ENCODE measurements around the gene PPP1R13B.
"Not testable (repeated sequence)": the region's sequence is repeated elsewhere in the genome, so short reads cannot be mapped to it uniquely, and the experiment has no call there.

PPP1R13B gene

DNA sequence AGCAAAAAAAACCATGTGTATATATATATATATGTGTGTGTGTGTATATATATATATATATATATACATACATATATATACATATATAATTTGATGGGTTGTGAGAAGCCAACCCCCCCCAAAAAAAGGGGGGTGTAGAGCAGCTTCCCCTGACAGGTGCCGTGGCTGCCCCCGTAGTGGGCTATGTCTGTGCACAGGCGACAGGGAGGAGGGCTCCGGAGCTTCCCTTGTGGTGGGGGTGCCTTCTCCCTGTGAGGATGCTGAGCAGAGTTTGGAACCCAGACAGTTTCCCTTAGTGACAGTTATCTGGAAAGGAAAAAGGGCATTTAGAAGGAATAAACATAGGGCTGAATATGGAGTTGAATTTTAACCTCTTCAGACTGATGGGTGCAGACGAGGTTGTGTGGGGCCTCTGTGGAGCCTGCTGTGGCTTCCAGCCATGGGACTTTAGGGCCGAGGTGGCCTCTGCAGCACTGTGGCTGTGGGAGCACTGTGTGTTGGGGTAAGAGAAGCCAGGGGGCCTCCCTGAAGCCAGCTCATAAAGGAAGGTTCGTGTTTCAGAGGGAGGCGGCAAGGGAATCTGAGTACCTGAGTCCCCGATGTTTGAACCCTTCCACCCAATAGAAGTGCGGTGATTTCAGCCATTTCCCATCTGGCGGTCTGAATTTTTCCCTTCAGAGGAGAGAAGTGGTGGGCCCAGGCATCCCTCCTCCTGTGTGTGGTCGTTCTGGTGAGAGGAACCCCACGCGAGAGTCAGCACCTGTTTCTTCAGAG lies 151.9 kb downstream of the PPP1R13B start:
- DNase-seq, result no peak

GRCh38 chr14:103694572-103695026 lies 152.8 kb downstream of the PPP1R13B start:
- no peak for DNase-seq

DNA sequence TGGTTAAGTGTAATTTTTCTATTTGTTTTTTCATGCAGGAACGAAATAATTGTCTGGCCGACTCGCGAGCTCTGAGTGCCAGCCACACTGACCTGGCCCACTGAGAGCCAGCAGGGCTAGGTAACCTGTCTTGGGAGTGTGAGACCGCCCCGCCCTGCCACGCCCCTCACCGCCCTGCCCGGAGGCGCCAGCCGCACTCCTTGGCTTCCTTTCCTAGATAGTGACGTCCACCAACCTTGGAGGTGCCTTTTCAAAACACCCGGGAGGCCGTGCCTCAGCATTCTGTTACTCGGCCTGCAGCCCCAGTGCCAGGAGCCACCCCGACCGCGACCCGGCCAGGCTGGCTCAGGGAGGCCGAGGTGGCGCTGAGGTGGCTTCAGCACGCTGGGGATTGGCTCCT lies 153.9 kb downstream of the PPP1R13B start:
- DNase-seq, result no peak

DNA sequence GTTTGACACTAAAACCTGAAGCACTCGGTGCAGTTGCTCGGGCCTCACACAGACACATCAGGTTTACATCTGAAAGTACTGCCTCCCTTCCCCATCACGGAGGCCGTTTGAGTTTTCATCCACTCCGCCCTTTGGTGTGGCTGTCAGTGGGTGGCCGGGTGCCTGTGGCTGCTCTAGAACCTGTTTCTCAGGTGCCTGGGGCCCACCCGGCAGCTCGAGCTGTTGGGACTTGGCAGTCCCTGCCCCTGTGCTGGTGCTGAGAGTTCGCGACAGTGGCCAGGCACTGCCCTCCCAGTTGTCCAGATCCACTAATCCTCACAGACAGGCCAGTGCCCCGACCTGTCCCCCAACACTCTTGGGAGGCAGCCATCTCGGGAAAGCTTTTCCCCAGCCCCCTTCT lies 154.5 kb downstream of the PPP1R13B start:
- no peak for DNase-seq

DNA sequence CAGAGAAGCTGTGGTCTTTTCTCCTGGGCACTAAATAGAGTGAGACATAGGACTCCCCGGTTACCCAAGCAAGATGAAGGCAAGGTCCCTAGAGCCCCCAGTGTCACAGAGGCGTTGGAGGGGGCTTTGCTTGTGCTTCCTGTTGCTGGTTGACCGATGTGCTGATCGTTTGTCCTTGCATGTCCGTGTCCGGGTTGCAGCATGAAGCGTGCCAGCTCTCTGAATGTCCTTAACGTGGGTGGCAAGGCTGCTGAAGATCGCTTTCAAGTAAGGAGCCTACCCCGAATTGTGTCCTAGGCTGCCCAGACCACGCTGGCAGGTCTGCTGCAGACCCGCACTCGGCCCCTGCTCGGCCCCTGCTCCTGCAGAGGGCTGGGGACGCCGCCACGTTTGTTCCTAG lies 155.2 kb downstream of the PPP1R13B start:
- DNase-seq, result no peak

DNA sequence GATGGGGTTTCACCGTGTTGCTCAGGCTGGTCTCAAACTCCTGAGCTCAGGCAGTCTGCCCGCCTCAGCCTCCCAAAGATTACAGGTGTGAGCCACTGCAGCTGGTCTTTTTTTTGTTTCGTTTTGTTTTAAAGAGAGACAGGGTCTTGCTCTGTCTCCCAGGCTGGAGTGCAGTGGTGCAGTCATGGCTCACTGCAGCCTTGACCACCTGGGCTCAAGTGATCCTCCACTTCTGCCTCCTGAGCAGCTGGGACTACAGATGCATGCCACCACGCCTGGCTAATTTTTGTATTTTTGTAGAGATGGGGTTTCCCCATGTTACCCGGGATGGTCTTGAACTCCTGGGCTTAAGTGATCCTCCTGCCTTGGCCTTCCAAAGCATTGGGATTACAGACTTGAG lies 155.7 kb downstream of the PPP1R13B start:
- DNase-seq, result not testable (repeated sequence)

DNA sequence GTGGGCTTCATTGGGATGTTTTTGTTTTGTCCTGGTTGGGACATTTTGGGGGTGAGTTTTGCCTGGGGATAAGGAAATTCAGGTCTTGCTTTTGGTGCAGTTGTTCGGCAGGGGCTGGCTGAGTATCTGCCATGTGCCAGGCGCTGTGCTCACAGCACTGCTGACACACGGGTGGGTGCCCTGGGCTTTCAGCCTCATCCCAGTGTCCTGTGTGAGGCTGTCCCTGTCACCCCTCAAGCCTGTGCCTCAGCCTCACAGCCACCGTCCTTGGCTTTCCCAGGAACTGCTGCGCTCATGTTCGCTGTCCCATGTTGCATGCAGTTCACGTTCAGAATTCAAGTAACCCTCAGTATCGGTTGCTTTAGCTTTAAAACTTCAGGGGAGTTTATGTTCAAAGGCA lies 157.0 kb downstream of the PPP1R13B start:
- DNase-seq, result no peak

- DNase-seq, result no peak
Measured at GRCh38 chr14:103688906-103689902, 158.2 kb downstream of the PPP1R13B start.

GRCh38 chr14:103688441-103688840 lies 158.9 kb downstream of the PPP1R13B start:
- no peak for DNase-seq

- DNase-seq, result no peak
Measured at GRCh38 chr14:103687712-103688111, 159.7 kb downstream of the PPP1R13B start.

DNA sequence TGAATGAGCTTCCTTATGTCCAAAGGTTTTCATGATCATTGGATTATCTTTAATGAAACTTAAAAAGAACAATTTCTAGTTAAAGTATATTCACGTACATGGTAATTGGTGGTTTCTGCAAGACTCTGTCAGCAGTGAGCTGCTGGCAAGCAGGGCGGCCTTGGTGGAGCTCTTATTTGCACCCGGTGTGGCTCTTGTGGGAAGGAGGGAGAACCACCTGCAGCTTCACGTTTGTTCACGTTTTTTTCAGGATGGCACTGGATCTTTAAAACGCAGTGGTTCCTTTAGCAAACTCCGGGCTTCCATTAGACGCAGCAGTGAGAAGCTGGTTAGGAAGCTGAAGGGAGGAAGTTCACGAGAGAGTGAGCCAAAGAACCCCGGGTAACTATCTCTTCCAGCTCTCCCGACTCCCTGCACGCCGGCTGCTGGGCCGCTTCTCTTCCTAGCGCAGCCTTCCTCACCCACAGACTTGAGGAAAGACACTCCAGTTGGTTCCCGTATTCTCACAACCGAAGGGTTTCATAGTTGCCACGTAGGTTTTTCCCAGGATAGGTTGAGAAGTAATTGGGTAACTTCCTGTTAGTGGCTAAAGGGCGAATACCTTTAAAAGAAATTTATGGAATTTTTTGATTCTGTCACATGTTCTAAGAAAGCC lies 160.4 kb downstream of the PPP1R13B start:
- no peak for DNase-seq

DNA sequence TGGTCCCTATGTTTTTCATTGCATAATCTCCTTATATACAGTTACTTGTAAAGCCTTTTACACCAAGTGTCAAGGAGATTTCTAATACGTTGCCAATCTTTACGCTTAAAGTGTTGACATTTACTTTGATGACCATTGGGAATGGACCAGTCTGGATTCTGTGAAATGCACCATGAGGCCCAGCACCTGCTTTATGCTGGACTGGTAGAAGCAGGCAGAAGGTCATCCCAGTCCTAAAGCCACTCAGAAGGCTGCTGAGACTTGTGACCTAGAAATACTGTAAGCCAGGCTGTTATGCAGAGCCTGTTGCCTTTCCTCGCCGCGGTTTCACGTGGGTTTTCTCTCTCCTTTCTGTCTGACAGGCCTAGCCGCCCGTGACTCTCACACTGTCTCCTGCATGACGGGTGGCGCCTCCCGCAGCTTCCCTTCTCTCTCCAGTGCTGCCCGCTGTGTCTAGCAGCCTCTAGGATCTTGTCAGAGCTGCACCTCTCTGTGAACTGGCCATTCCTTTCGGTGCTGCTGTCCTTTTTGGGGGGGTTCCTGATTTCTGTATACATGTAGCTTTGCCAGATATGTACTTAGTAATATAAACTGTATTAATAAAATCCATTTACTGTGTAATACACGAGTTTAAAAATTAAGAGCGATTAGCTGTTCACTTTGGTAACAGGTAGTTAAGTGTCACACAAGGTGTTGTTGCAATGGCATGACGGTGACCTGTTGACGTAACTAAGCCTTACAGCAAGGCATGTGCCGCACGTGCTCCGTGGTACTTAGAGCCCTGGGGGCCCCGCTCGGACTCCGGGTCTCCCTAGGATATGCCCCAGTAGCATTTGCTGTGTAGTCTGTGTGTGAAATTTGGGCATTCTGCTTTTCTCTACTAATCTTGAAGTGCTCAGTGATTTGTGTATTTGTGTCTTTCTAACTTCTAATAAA lies 161.8 kb downstream of the PPP1R13B start:
- DNase-seq, result no peak

DNA sequence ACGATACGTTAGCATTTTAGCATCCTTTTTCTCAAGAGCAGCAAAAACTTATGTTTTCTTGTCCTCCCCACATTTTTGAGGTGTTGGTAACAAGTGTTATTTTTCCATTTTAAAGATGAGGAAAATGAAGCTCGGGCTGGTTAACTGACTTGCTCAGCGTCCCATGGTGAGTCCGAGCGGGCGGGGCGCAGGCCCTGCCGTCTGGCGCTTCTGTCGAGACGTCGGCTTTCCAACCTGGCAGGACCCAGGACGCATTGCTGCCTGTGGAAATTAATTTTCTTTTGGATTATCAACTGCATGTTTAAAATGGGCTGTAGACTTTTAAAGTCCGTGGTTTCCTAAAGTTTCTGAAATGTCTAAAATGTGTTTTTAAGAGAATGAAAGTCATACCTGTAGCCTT lies 162.5 kb downstream of the PPP1R13B start:
- DNase-seq, result no peak

GRCh38 chr14:103684471-103684870 lies 162.9 kb downstream of the PPP1R13B start:
- DNase-seq, result no peak

Measured in NCI-H1105 treated with DMSO at 0.1 percent for 48 hours (cell line).